ENCODE measurements around the gene WWOX. TPM values are rescaled to one million over a fixed set of nuclear protein-coding genes. Genes with fewer than 3 reads are reported as not detected.

Gene WWOX
- polyA plus RNA-seq, 1 donor (not counting 4 experiments of a cell fraction or from before 2014, with no cell fraction given), result 5.1 TPM

GRCh38 chr16:78681743-78682142, 582.3 kb downstream of the WWOX start:
- Histone ChIP-seq H3K36me3 (ENCODE audit: control insufficient read depth in 2 of 2, extremely low read depth in 1 of 2, insufficient read depth in 2 of 2, low read length in 2 of 2) (no peaks in the 10 kb centered on the region), H2AFZ (ENCODE audit: control insufficient read depth, low read length) (no peak overlapping the region), H3K27me3 (ENCODE audit: control insufficient read depth, extremely low read depth, insufficient read depth, low read length) (no peaks in the 10 kb centered on the region), H3K4me2 (ENCODE audit: control insufficient read depth, extremely low read depth, insufficient read depth, low read depth, low read length) (no peak overlapping the region), H3K9me1 (ENCODE audit: control insufficient read depth, extremely low read depth, insufficient read depth, low read length) (no peaks in the 10 kb centered on the region), H4K20me1 (ENCODE audit: control insufficient read depth, extremely low read depth, insufficient read depth, low read length) (no peaks in the 10 kb centered on the region), H3K4me1 (ENCODE audit: control insufficient read depth, extremely low read depth, insufficient read depth, low read length) (peaks cover 31% of the 10 kb centered on the region), H3K9ac (ENCODE audit: control insufficient read depth, extremely low read depth, insufficient read depth, low read length) (no peak overlapping the region), H3K27ac (ENCODE audit: control insufficient read depth, insufficient read depth, low read length) (no peak overlapping the region), H3K79me2 (ENCODE audit: control insufficient read depth, insufficient read depth, low read length) (no peaks in the 10 kb centered on the region), H3K4me3 (ENCODE audit: control insufficient read depth in 2 of 3, extremely low read depth in 1 of 3, insufficient read depth in 2 of 3, low read depth in 1 of 3, low read length in 3 of 3) (no peak overlapping the region), H3K9me3 (ENCODE audit: control insufficient read depth, low read depth, low read length) (no peaks in the 10 kb centered on the region)
- TF ChIP-seq EZH2 (IDR thresholded peaks at IDR 0.05; ENCODE audit: low read length) (no peak), CTCF (optimal IDR thresholded peaks at IDR 0.05 in 1 of 3, IDR thresholded peaks at IDR 0.05 in 1 of 3, conservative IDR thresholded peaks at IDR 0.05 in 1 of 3; ENCODE audit: extremely low read depth in 1 of 3, insufficient read depth in 2 of 3, low read length in 3 of 3) (no peak)
- DNase-seq (ENCODE audit: low read depth, low spot score), result no peak
- dilution Hi-C loops (cut with MboI; ENCODE audit: extremely low pct_ligation_motif_present, low sequenced_read_pairs), result no loop called here
- no peak for FAIRE-seq

- Histone ChIP-seq H3K4me3 (ENCODE audit: control insufficient read depth in 2 of 3, extremely low read depth in 1 of 3, insufficient read depth in 2 of 3, low read depth in 1 of 3, low read length in 3 of 3) (peak overlapping the region in 2 of 3 experiments; percentile 45 to 48), H2AFZ (ENCODE audit: control insufficient read depth, low read length) (peak overlapping the region; percentile 82), H3K27me3 (ENCODE audit: control insufficient read depth, extremely low read depth, insufficient read depth, low read length) (no peaks in the 10 kb centered on the region), H3K9me1 (ENCODE audit: control insufficient read depth, extremely low read depth, insufficient read depth, low read length) (no peaks in the 10 kb centered on the region), H3K27ac (ENCODE audit: control insufficient read depth, insufficient read depth, low read length) (peak overlapping the region; percentile 98), H4K20me1 (ENCODE audit: control insufficient read depth, extremely low read depth, insufficient read depth, low read length) (no peaks in the 10 kb centered on the region), H3K36me3 (ENCODE audit: control insufficient read depth in 2 of 2, extremely low read depth in 1 of 2, insufficient read depth in 2 of 2, low read length in 2 of 2) (no peaks in the 10 kb centered on the region), H3K79me2 (ENCODE audit: control insufficient read depth, insufficient read depth, low read length) (no peaks in the 10 kb centered on the region), H3K9ac (ENCODE audit: control insufficient read depth, extremely low read depth, insufficient read depth, low read length) (peak overlapping the region; percentile 71), H3K4me1 (ENCODE audit: control insufficient read depth, extremely low read depth, insufficient read depth, low read length) (peaks cover 28% of the 10 kb centered on the region), H3K9me3 (ENCODE audit: control insufficient read depth, low read depth, low read length) (no peaks in the 10 kb centered on the region), H3K4me2 (ENCODE audit: control insufficient read depth, extremely low read depth, insufficient read depth, low read depth, low read length) (peak overlapping the region; percentile 68)
- FAIRE-seq, result peak; percentile 96
- dilution Hi-C loops (cut with MboI; ENCODE audit: extremely low pct_ligation_motif_present, low sequenced_read_pairs), result no loop called here
- TF ChIP-seq CTCF (optimal IDR thresholded peaks at IDR 0.05 in 1 of 3, IDR thresholded peaks at IDR 0.05 in 1 of 3, conservative IDR thresholded peaks at IDR 0.05 in 1 of 3; ENCODE audit: extremely low read depth in 1 of 3, insufficient read depth in 2 of 3, low read length in 3 of 3) (no peak), EZH2 (IDR thresholded peaks at IDR 0.05; ENCODE audit: low read length) (no peak)
- peak; percentile 99 for DNase-seq (ENCODE audit: low read depth, low spot score)
Observed at GRCh38 chr16:78684030-78684611, 584.7 kb downstream of the WWOX start.

Measured in keratinocyte (primary cell).